ENCODE measurements around the gene SENP2. TPM values are rescaled to one million over a fixed set of nuclear protein-coding genes. Genes with fewer than 3 reads are reported as not detected.

SENP2 gene
- total and polyA plus RNA-seq, 4 donors: 7.5 to 42.1 (median 20.4) TPM

- no peak for TF ChIP-seq CTCF (IDR thresholded peaks at IDR 0.05; ENCODE audit: control extremely low read depth, extremely low read depth)
- ATAC-seq (ENCODE audit: insufficient read depth, low FRiP score) (no peak), DNase-seq (no peak)
- H3K27ac ChIP-seq (ENCODE audit: low read depth in 1 of 2, low read length in 1 of 2): no peak overlapping the region
- H3K36me3 ChIP-seq (ENCODE audit: control insufficient read depth in 4 of 4, insufficient read depth in 4 of 4, low read length in 4 of 4): no peaks in the 10 kb centered on the region
- H3K4me1 ChIP-seq (ENCODE audit: control insufficient read depth in 5 of 5, insufficient read depth in 5 of 5, low read length in 5 of 5): peaks cover 0 to 3% (median 0%) of the 10 kb centered on the region in 5 donors
- WGBS, 2 donors: 83 to 88% methylated on average over 12 of the region's 12 CpGs
- H3K27me3 ChIP-seq (ENCODE audit: control insufficient read depth in 3 of 3, insufficient read depth in 3 of 3, low read length in 2 of 3): peaks cover 0 to 6% (median 0%) of the 10 kb centered on the region in 3 donors
- H3K9ac ChIP-seq (ENCODE audit: insufficient read depth in 1 of 2, low read length in 2 of 2): no peak overlapping the region
- H3K9me3 ChIP-seq (ENCODE audit: control insufficient read depth in 4 of 4, insufficient read depth in 3 of 4, low read length in 3 of 4): no peaks in the 10 kb centered on the region
- no peak overlapping the region for H3K4me3 ChIP-seq
Observed at GRCh38 chr3:185559706-185560090, 26.4 kb upstream of the SENP2 start.

- DNase-seq: no peak
- H3K9me3 ChIP-seq (ENCODE audit: control insufficient read depth in 4 of 4, insufficient read depth in 3 of 4, low read length in 3 of 4): no peaks in the 10 kb centered on the region
- H3K9ac ChIP-seq (ENCODE audit: insufficient read depth in 1 of 2, low read length in 2 of 2): no peak overlapping the region
- no peaks in the 10 kb centered on the region for H3K36me3 ChIP-seq (ENCODE audit: control insufficient read depth in 4 of 4, insufficient read depth in 4 of 4, low read length in 4 of 4)
- H3K27ac ChIP-seq (ENCODE audit: low read depth in 1 of 2, low read length in 1 of 2): peak overlapping the region in 1 of 2 donors; percentile 89
- peaks cover 0 to 6% (median 0%) of the 10 kb centered on the region in 3 donors for H3K27me3 ChIP-seq (ENCODE audit: control insufficient read depth in 3 of 3, insufficient read depth in 3 of 3, low read length in 2 of 3)
- ATAC-seq (ENCODE audit: insufficient read depth, low FRiP score): no peak
- no peak for TF ChIP-seq CTCF (IDR thresholded peaks at IDR 0.05; ENCODE audit: control extremely low read depth, extremely low read depth)
- WGBS, 2 donors: 80 to 94% methylated on average over 13 of the region's 13 CpGs
- peaks cover 0 to 3% (median 0%) of the 10 kb centered on the region in 5 donors for H3K4me1 ChIP-seq (ENCODE audit: control insufficient read depth in 5 of 5, insufficient read depth in 5 of 5, low read length in 5 of 5)
- no peak overlapping the region for H3K4me3 ChIP-seq
Observed at GRCh38 chr3:185560676-185561075, 25.4 kb upstream of the SENP2 start.

- Histone ChIP-seq H3K4me1 (ENCODE audit: control insufficient read depth in 5 of 5, insufficient read depth in 5 of 5, low read length in 5 of 5) (peaks cover 0 to 3% (median 0%) of the 10 kb centered on the region in 5 donors), H3K36me3 (ENCODE audit: control insufficient read depth in 4 of 4, insufficient read depth in 4 of 4, low read length in 4 of 4) (no peaks in the 10 kb centered on the region), H3K9me3 (ENCODE audit: control insufficient read depth in 4 of 4, insufficient read depth in 3 of 4, low read length in 3 of 4) (no peaks in the 10 kb centered on the region), H3K27me3 (ENCODE audit: control insufficient read depth in 3 of 3, insufficient read depth in 3 of 3, low read length in 2 of 3) (peaks cover 0 to 6% (median 0%) of the 10 kb centered on the region in 3 donors), H3K4me3 (no peak overlapping the region), H3K9ac (ENCODE audit: insufficient read depth in 1 of 2, low read length in 2 of 2) (peak overlapping the region in 1 of 2 donors; percentile 13), H3K27ac (ENCODE audit: low read depth in 1 of 2, low read length in 1 of 2) (peak overlapping the region in 1 of 2 donors; percentile 89)
- ATAC-seq (ENCODE audit: insufficient read depth, low FRiP score): peak; percentile 27
- TF ChIP-seq CTCF (IDR thresholded peaks at IDR 0.05; ENCODE audit: control extremely low read depth, extremely low read depth): no peak
- WGBS, 2 donors: 32 to 50% methylated on average over 8 of the region's 8 CpGs
- DNase-seq: peak in 2 of 3 donors; percentile 17 to 25
Observed at GRCh38 chr3:185561374-185561943, 24.6 kb upstream of the SENP2 start.

Data from lung (tissue), 12 donors.